Memory B cell (primary cell): ENCODE measurements around the gene MSANTD2.

Experiments used
- ATAC-seq: fragments of 150-1000 bp; cut with Tn5 transposase; 2 replicates; pipeline ENCODE4 v1.10.0; 2021; ENCODE audit warnings: low read depth, mild to moderate bottlenecking, moderate library complexity
- DNase-seq, 2 donors: peaks; one replicate each; pipeline ENCODE4 v3.0.0; 2022; ENCODE audit warnings: low spot score in 2 of 2
- H3K27ac Mint-ChIP-seq: one replicate; pipeline ENCODE4 v1.8.0; 2022; ENCODE audit warnings: mild to moderate bottlenecking, moderate library complexity, mixed read lengths
- H3K27me3 Mint-ChIP-seq: one replicate; pipeline ENCODE4 v1.8.0; 2022; ENCODE audit warnings: mixed read lengths
- H3K36me3 Mint-ChIP-seq: one replicate; pipeline ENCODE4 v1.8.0; 2022; ENCODE audit warnings: mild to moderate bottlenecking, mixed read lengths
- H3K4me1 Mint-ChIP-seq: one replicate; pipeline ENCODE4 v1.8.0; 2022; ENCODE audit warnings: mixed read lengths
- H3K4me3 Mint-ChIP-seq: one replicate; pipeline ENCODE4 v1.8.0; 2022; ENCODE audit warnings: mild to moderate bottlenecking, moderate library complexity, mixed read lengths
- H3K9me3 Mint-ChIP-seq: one replicate; pipeline ENCODE4 v1.8.0; 2022; ENCODE audit warnings: mixed read lengths

Gene MSANTD2

GRCh38 chr11:124834526-124835180 is 34.4 kb upstream of the MSANTD2 start:
- no peak overlapping the region for H3K27ac Mint-ChIP-seq
- peaks cover 3% of the 10 kb centered on the region for H3K4me1 Mint-ChIP-seq
- DNase-seq (no peak), ATAC-seq (no peak)
- H3K27me3 Mint-ChIP-seq: peaks cover 19% of the 10 kb centered on the region
- no peak overlapping the region for H3K4me3 Mint-ChIP-seq
- H3K9me3 Mint-ChIP-seq: no peaks in the 10 kb centered on the region
- no peaks in the 10 kb centered on the region for H3K36me3 Mint-ChIP-seq

- H3K4me3 Mint-ChIP-seq: no peak overlapping the region
- H3K36me3 Mint-ChIP-seq: no peaks in the 10 kb centered on the region
- peaks cover 10% of the 10 kb centered on the region for H3K27me3 Mint-ChIP-seq
- H3K9me3 Mint-ChIP-seq: no peaks in the 10 kb centered on the region
- no peak for ATAC-seq
- no peak overlapping the region for H3K27ac Mint-ChIP-seq
- peaks cover 3% of the 10 kb centered on the region for H3K4me1 Mint-ChIP-seq
- DNase-seq: no peak
Measured at GRCh38 chr11:124832571-124832970, 32.4 kb upstream of the MSANTD2 start.

GRCh38 chr11:124831897-124832296 is 31.7 kb upstream of the MSANTD2 start:
- ATAC-seq (no peak), DNase-seq (no peak)
- Mint-ChIP-seq H3K4me3 (no peak overlapping the region), H3K27me3 (peaks cover 13% of the 10 kb centered on the region), H3K4me1 (peaks cover 3% of the 10 kb centered on the region), H3K9me3 (no peaks in the 10 kb centered on the region), H3K27ac (no peak overlapping the region), H3K36me3 (no peaks in the 10 kb centered on the region)

GRCh38 chr11:124830749-124831148 is 30.5 kb upstream of the MSANTD2 start:
- Mint-ChIP-seq H3K4me3 (no peak overlapping the region), H3K4me1 (no peaks in the 10 kb centered on the region), H3K36me3 (no peaks in the 10 kb centered on the region), H3K9me3 (no peaks in the 10 kb centered on the region), H3K27me3 (peaks cover 17% of the 10 kb centered on the region), H3K27ac (no peak overlapping the region)
- no peak for ATAC-seq
- DNase-seq: no peak

GRCh38 chr11:124829986-124830385 is 29.8 kb upstream of the MSANTD2 start:
- H3K9me3 Mint-ChIP-seq: no peaks in the 10 kb centered on the region
- no peak for ATAC-seq
- no peak for DNase-seq
- H3K4me1 Mint-ChIP-seq: no peaks in the 10 kb centered on the region
- H3K36me3 Mint-ChIP-seq: no peaks in the 10 kb centered on the region
- no peak overlapping the region for H3K4me3 Mint-ChIP-seq
- no peak overlapping the region for H3K27ac Mint-ChIP-seq
- H3K27me3 Mint-ChIP-seq: peaks cover 17% of the 10 kb centered on the region

- Mint-ChIP-seq H3K36me3 (no peaks in the 10 kb centered on the region), H3K27me3 (peaks cover 21% of the 10 kb centered on the region), H3K9me3 (no peaks in the 10 kb centered on the region), H3K4me1 (no peaks in the 10 kb centered on the region), H3K4me3 (no peak overlapping the region), H3K27ac (no peak overlapping the region)
- DNase-seq (no peak), ATAC-seq (no peak)
Measured at GRCh38 chr11:124825876-124826275, 25.7 kb upstream of the MSANTD2 start.

GRCh38 chr11:124823512-124824376 is 23.5 kb upstream of the MSANTD2 start:
- no peak for ATAC-seq
- H3K27me3 Mint-ChIP-seq: peaks cover 21% of the 10 kb centered on the region
- H3K27ac Mint-ChIP-seq: no peak overlapping the region

GRCh38 chr11:124821995-124822730 is 22.0 kb upstream of the MSANTD2 start:
- ATAC-seq: no peak
- Mint-ChIP-seq H3K4me3 (no peak overlapping the region), H3K4me1 (no peaks in the 10 kb centered on the region), H3K36me3 (no peaks in the 10 kb centered on the region), H3K27ac (no peak overlapping the region), H3K27me3 (peaks cover 25% of the 10 kb centered on the region), H3K9me3 (no peaks in the 10 kb centered on the region)
- DNase-seq: no peak

More at GRCh38 chr11:124823512-124824376, 23.5 kb upstream of the MSANTD2 start:
- H3K9me3 Mint-ChIP-seq: no peaks in the 10 kb centered on the region
- DNase-seq: no peak
- H3K36me3 Mint-ChIP-seq: no peaks in the 10 kb centered on the region
- no peak overlapping the region for H3K4me3 Mint-ChIP-seq
- no peaks in the 10 kb centered on the region for H3K4me1 Mint-ChIP-seq

GRCh38 chr11:124817036-124817435 is 16.8 kb upstream of the MSANTD2 start:
- H3K36me3 Mint-ChIP-seq: no peaks in the 10 kb centered on the region
- H3K27ac Mint-ChIP-seq: no peak overlapping the region
- H3K4me3 Mint-ChIP-seq: no peak overlapping the region
- peaks cover 12% of the 10 kb centered on the region for H3K27me3 Mint-ChIP-seq
- no peaks in the 10 kb centered on the region for H3K4me1 Mint-ChIP-seq
- no peak for DNase-seq
- no peak for ATAC-seq
- no peaks in the 10 kb centered on the region for H3K9me3 Mint-ChIP-seq

GRCh38 chr11:124814739-124815138 is 14.5 kb upstream of the MSANTD2 start:
- Mint-ChIP-seq H3K27me3 (peaks cover 9% of the 10 kb centered on the region), H3K4me1 (no peaks in the 10 kb centered on the region), H3K9me3 (no peaks in the 10 kb centered on the region), H3K4me3 (no peak overlapping the region), H3K27ac (no peak overlapping the region), H3K36me3 (no peaks in the 10 kb centered on the region)
- no peak for DNase-seq
- no peak for ATAC-seq

GRCh38 chr11:124812876-124813275 is 12.7 kb upstream of the MSANTD2 start:
- no peaks in the 10 kb centered on the region for H3K4me1 Mint-ChIP-seq
- ATAC-seq (no peak), DNase-seq (no peak)
- no peak overlapping the region for H3K27ac Mint-ChIP-seq
- H3K9me3 Mint-ChIP-seq: no peaks in the 10 kb centered on the region
- peaks cover 5% of the 10 kb centered on the region for H3K27me3 Mint-ChIP-seq
- no peak overlapping the region for H3K4me3 Mint-ChIP-seq
- peaks cover 3% of the 10 kb centered on the region for H3K36me3 Mint-ChIP-seq

- Mint-ChIP-seq H3K4me1 (no peaks in the 10 kb centered on the region), H3K27ac (no peak overlapping the region), H3K36me3 (peaks cover 15% of the 10 kb centered on the region), H3K27me3 (peaks cover 2% of the 10 kb centered on the region), H3K4me3 (no peak overlapping the region), H3K9me3 (no peaks in the 10 kb centered on the region)
- ATAC-seq: no peak
- DNase-seq: no peak
Measured at GRCh38 chr11:124811399-124812125, 11.4 kb upstream of the MSANTD2 start.

- ATAC-seq (no peak), DNase-seq (no peak)
- Mint-ChIP-seq H3K27ac (no peak overlapping the region), H3K9me3 (no peaks in the 10 kb centered on the region), H3K4me1 (no peaks in the 10 kb centered on the region), H3K27me3 (no peaks in the 10 kb centered on the region), H3K36me3 (peaks cover 30% of the 10 kb centered on the region), H3K4me3 (no peak overlapping the region)
Measured at GRCh38 chr11:124807660-124808270, 7.6 kb upstream of the MSANTD2 start.
